T-helper 22 cell (primary cell): ENCODE measurements around the gene ELAVL2.

ENCODE experiments used
- DNase-seq: peaks from one replicate; pipeline ENCODE4 v3.0.0-alpha.2; 2020; ENCODE audit warnings: low read depth

Gene ELAVL2

DNA sequence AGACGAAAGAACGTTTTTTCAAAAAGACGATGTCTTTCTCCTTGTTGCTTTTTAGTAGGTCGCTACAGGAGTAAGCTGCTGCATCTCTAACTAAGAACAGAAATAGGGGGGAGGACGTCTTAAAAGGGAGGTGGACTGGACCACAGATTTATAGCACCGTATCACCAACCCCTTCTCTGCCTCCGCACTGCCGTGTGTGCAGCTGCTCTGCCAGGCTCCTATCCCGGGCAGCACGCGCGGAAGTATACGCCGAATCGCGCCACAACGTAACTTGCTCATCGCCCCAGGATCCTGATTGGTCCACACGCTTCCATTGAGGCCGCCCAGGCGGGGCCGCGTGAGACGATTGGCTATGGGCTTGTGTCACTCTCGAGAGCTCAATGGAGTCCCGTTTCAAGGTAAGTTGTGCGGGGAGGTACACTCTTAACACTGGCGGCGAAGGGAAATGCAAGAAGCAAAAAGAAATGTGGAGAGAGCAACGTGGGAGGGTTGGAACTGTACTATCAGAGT, at the start of gene ELAVL2:
TSS of gene ELAVL2 (minus strand) at position 121 of the 510 bp plus-strand sequence. CDS start 64,006 bp downstream, outside the sequence.
- DNase-seq, result no peak

DNA sequence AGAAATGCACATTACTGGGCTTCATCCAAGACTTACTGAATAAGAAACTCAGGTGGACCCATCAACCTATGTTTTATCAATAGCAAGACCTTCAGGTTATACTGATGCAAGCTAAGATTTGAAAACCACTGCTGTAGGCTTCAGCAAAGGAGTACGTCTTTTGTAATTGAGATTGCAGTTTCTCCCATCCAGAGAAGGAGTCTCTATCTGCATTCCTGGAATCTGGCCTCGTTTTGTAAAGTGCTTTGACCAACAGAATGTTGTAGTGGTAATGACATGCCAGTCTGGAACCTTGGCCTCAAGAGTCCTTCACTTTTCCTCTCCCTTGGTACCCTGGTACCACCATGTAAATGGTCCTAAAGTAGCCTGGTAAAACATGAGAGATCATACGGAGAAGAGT, 32.2 kb upstream of the ELAVL2 start:
- no peak for DNase-seq

DNA sequence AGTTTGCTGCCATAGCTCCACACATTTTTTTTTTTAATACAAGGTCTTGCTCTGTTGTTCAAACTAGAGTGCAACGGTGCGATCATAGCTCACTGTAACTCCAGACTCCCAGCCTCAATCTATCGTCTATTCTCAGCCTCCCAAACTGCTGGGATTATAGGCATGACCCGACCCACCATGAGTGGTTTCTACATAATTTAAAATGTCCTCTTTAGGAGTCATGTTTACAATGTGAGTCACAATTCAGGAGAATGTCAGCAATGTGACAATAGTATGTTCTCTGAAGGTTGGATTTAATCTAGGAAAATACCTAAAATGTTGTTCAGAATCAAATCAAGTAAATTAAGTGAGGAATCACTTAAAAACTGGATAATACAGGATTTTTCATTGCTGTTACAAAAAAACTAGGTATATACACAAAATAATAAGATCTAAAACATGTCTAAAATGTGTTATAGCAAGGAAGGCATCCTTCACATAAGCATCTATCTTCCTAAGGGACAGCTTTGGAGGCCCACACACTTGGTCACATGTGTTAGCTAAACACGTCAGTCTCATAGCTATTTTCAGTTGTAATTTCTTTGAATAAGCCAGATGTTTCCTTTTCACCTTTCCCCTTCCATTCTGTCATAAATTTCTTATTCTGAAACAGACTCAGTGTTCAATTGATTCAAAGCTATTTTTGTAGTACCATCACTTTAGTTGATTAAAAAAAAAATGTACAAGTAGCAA, 30.0 kb upstream of the ELAVL2 start:
- DNase-seq, result no peak

DNA sequence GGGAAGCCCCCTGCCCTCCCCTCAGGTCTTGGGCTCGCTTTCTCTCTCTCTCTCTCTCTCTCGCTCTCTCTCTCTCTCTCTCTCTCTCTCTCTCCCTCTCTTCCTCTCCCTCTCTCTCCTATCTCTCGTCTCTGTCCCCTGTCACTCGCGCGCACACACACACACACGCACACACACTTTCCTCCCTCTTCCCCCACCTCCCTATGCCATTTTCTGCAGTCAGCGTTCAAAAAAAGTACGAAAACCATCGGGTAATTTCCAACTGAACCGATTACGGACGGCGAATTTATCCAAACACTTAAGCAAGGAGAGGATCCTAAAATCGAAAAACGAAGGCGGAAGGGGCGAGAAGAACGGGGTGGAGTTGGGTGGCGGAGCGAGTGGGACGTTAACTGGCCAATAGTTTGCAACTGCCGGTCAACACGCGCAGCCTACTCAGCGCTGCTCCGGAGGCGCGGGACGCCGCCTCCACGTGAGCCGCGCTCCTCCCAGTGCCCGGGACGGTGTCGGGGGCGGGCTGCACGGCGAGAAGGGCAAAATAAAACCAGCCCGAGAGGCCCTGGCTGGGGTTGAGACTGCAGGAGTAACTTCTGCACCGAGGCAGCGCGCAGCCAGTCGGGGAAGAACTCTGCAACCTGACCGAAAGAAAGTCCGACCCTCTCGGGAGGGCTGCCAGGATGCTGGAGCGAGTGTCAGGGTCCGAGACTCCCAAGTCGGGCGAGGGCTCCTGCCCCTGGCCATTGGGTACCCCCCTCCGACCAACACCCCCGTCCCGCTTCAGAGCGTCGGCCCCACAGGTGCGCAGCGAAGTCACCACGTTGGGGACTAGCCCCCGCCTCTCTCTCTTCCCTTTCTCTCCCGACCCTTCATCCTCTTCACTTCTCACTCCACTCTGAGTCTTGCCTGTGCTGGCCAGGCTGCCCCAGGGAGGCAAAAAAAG, 24.9 kb upstream of the ELAVL2 start:
- no peak for DNase-seq

DNA sequence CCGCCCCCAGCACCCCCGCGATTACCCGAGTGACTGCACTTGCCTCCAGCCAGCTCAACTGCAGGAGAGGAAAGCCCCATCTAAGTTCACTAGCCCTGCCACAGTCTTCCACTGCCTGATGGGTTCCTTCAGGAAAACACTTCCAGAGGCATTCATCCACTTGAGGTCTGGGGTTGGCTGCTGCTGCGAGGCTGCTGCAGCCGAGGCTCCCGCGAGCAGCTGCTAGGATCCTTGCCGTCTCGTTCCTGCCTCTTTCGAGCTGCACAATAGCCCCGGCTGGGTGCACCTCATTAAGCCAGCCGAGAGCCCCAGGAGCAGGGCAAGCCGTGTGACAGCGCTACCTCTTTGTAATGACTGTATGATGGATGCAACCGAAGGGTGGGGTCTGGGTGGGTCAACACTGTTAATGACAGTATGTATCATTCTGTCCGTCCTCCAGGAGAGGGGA, 24.2 kb upstream of the ELAVL2 start:
- no peak for DNase-seq

DNA sequence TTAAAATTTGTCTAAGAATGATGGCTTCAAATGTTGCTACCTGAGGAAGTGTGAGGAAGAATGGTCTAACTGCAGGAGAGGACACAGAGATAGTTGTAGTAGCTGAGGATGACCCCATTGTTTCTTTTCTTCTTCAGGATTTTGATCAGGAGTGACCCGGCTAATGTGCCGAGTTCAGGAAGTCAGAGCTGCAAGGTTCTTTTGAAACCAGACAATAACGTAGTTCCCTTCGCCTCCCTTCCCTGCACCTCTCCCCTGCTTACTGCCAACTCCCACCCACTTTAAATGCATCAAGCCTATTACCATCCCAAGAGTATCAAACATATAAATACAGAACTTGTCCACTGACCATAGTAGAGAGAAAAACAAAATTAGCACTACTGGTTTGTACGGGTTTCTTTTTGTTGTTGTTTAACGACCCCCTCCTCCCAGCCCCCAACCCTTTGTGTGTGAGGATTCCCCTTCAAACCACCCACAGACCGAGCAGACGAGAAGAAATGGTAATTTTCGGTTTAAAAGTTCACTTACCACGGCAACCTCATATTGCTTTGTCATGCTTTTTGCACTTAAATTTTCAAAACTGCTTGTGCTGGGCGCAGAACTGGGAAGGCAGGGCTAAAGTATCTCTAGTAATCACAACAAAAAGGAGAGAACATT, 23.5 kb upstream of the ELAVL2 start:
- no peak for DNase-seq

DNA sequence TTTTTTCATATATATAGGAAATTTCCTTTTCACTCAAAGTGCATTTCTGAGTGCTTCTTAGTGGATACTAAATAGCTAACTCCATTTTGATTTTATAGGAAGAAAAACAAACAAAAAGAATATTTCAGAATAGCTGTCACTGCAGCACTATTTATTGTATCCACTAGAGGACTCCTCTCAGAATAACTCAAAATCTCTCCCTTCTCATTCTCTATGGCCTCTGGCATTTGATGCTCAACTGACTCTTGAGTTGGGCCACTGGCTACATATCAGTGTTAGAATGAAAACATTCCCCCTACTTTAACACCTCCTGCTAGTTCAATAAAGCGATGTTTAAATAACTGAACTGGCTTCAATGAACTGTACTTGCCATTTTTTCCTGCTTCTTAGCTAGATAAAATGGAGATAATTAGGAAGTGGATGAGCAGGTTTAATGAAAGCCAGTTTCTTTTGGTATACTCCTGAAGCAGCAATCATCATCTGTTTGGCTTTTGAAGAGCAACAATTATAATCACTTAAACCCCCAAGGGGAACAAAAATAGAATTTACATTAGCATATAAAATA, 16.6 kb upstream of the ELAVL2 start:
- DNase-seq, result no peak

DNA sequence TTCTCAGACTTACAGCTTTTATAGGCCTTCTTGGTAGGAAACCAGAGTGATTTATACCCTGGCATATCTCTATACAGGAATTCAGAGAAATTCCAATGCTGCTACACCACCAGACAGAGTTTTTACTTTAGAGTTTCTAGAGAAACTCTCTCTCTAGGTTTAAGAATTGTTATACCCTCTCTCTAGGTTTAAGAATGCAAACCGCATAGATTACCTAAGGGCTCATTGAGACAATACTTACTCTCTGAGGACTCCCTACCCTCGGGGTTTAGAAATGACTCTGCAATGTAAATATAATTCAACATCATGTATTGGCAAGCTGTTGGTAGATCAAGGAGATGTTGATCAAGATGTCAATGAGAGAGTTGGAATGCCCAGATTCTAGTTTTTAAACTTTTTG, 15.3 kb upstream of the ELAVL2 start:
- no peak for DNase-seq

DNA sequence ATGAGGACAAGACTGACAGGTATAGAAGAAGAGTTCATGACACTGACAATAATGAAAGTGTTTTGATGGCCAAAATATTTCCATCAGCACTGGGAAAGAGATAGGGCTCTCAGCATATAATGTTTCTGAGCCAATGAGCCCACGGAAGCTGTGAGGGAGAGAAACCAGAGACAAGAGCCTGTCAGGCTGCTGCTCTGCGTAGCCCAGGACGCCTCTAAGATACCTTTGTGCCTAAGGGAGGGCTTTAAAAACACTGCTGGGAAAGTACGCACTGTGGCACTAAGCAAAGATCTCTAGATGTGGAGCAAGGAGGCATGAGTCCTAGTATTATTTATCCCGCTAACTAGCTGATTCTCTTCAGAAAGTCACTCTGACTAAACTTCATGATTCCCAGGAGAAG, 11.0 kb upstream of the ELAVL2 start:
- no peak for DNase-seq

DNA sequence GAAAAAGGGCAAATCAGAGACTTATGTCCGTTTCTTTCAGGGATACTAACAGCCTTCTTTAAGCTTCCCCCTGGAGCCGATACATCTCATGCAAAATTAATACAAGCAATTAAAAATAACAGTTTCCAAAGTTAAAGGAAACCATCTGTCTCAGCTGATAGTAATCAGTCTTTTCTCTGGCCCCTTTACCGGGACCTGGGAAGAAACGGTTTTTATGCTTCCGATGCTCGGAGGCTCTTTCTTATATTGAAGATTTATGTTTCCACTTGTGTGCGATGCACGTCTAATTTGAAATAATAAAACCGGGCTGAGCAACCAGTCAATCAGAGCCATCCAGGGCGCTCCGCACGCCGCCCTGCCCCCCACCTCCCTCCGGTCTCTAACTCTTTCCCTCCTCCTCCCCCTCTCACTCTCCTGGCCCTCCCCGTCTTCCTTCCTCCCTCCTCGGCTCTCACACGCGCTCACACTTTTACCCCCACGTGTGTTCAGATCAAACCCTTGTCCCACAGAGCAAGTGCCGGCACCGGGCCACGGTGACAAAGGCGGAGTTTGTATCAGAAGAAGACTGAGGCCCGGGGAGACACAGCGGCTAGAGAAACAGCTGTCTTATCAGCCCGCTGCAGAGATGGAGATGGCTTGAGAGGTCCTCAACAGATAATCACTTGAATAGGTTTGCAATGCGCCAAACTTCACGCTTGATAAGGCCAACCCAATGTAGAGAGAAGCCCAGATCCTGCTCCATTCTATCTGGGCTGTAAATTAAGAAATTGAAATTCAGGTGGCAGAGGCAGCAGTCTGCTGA, 5.1 kb upstream of the ELAVL2 start:
- no peak for DNase-seq

DNA sequence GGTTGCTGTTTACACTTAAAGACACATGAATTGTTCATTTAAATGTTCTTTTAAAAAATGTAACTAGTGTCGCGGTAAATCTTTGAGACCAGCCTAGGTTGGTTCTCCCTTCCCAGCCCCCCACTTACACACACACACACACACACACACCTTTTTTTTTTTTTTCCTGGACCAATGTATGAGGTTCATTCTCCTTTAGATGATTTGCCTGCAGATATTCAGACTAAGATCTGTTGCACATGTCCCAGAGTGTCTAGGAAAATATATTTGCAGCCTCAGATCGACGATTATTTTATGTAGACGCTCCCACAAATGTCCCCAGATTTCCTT, 4.4 kb upstream of the ELAVL2 start:
- no peak for DNase-seq

DNA sequence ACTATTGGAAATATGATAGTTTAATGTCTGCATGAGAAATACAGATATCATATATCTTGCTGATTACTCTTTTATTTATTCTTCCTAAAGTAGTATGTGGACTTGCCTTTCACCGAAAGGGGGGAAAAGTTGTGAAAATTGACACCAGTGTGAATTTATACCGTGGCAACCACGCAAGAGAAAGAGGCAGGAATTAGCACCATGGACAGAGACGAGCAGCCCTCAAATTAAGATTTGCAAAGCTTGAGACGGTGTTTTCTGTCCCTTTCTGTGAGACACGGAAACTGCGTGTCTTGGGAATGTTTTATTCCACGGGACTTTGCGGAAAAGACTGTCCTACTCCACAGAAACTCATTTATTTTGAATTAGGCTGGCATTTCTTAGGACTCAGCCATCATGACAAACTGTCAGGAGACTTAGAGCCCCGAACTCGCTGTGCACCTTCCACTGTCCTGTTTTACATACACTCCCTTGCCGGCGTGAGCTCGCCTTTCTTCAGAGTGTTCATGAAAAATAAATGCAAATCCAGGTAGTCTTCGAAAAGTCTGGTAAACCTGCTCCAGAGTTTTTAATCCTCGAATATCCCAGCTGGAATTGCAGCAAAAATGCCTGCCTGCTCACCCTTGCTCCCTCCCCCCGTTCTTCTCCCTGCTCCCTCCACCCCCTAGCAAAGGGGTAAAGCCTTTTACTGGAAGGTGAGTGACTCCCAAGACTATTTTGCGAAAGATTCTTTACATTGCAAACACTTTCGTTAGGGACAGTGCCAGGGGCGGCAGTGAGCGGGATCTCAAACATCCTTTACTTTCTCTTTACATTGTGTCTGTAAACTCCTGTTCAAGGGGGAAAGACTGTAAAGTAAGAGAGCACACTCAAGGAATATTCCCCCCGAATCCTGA, 3.8 kb upstream of the ELAVL2 start:
- DNase-seq, result no peak

DNA sequence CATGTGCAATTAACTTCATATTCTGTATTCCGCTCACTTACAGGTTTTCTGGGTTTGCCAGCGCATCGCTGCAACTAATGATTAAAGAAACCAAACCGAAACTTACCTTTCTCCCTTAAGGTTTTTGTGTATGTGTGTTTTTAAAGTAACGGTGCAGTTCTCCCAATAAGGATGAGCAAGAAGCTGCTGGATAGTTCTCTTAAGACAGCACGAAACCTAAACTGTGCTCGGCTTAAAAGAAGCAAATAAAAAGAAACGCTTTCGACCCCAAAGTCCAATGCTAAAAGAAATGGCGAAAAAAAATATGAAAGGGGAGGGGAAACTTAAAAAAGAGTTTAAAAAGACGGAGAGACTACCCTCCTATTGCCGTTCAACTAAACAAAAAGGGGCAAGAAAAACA, 340 bp downstream of the ELAVL2 start:
- DNase-seq, result no peak

DNA sequence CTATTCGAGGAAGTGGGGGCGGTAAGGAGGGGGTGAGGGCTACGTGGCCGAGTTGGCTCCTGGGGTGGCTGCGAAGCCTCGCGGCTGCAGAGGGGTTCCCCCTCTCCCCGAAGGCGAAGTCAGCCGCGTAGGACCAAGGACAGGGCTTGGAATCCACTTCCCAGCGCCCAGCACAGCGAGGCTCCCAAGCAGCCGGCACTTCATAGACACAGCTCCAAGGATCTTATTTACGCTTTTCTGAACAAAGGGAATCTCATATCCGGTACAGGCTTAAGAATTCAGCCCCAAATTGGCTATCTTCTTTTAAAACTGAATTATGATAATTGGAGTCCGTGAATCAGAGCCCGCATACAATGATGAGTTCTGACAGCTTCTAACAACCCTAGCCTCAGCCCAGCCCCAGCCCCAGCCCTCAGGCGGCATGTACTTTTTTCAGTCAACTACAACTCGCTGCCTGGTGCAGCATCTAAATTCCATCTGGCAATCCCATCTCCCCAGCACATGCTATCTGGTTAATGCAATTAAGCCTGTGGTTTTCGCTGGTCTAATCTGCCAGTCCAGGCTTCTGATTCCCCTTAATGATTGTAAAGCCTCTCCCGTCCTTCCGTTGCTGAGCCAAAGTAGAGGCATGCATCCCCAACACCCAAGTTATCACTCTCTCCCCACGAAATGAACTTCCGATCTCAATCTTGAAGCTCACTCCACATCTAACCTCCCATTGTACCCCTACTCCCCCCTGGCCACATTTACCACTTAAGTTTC, 1.0 kb downstream of the ELAVL2 start:
- no peak for DNase-seq

DNA sequence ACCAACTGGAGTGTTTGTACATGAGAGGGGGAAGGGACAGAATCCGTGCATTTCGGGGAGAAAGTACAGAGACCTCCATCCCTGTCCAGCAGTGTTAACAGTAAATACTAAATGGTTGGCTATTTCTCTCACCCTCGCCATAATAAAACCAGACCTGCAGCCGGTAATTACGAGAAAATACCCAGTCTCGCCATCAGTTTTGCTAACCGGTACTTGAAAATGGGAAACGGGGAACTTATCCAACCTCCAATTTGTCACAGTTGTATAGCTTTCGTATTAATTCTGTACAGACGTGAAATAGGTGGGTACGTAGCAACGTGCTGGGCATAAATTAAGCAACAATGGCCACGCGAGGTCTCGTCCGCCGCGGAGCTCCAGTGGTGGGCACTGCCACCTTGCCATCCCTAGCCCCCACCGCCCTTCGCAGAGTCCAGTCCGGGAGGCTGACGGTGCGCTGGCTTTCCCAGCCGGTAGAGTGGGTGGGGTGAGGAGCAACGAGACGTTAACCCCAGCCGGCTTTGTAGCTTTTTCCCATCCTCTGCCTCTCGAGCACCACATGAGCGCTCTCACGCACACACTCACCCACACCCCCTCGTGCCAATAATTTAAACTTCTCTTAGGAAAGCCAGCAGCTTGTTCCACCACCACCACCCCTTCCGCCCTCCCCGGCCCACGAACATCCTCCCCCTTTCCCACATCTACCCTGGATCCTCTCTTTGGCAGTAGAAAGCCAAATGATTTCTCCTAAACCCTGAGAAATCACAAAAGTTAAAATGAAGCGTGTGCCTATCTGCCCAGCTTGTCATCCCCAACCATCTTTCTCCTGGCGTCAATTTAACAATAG, 1.8 kb downstream of the ELAVL2 start:
- no peak for DNase-seq

DNA sequence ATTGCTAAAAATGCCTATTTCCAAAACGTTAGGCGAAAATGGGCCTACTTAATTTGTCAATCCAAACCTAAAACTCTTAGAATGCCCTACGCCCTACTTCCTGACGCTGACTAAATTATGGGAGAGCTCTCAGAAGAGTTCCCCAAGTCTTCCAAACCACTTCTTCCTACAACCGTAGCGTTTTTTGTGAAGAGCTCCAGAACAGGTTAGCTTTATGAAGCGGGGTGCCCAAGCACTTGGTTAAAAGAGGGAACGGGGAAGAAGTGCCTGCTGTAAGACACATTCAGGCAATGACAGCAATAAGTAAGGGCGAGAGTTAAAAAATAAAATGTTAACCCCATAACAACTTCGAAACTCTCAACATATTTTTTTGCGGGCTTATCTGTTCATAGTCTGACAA, 2.8 kb downstream of the ELAVL2 start:
- no peak for DNase-seq

DNA sequence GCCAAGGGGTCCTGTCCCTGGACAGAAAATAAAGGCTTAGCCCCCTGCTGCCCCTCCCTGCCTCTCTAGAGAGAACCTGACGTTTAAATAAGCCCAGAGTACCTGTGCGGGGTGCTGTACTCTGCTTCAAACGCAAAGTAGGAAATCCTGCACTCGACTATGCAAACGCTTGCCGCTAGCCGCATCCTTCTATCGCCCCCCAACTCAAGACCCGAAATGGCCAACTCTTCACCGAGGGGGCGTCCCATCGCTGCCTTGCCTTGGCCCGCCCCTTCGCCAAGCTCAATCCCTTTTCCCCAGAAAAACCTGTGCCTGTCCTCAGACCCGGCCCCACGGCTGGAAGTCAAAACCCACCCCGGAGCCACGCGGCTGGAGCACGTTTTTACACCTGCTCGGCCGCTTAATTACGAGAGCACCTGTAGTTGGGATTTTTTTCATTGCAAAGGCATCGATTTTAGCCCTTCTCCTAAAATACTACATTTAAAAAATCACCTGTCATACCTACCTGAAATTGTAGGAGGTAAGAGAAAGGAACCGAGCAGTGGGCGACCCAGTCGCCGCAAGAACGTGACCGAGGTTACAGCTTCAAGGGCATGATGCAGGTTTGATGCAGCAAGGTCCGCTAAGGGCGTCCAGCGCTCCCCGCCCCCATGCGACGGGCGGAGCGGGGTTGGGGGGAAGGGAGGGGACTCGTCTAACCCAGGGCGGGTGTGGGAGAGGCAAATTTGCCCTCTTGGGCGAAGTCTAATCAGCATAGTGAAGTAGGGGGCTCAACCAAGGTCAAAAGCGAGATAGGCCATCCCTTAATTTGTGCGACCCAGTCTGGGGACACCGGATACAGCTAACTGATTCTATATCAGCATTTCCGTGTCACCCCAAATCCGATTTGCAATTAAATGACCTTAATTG, 3.5 kb downstream of the ELAVL2 start:
- no peak for DNase-seq
